GM18499 (cell line): ENCODE measurements around the gene TRIM27.
A peak's percentile ranks its signal among the peaks of the same experiment; 100 is the strongest.
"Not testable (repeated sequence)": the region's sequence is repeated elsewhere in the genome, so short reads cannot be mapped to it uniquely, and the experiment has no call there.

Source experiments
- ATAC-seq: cut with Tn5 transposase; IDR thresholded peaks from one replicate; pipeline ENCODE4 v1.9.1; 2021; ENCODE audit warnings: moderate number of reproducible peaks; ENCODE audit not compliant: insufficient read depth, unreplicated experiment

The TRIM27 gene

GRCh38 chr6:28923318-28924102 is at the start of gene TRIM27:
Gene TRIM27 (minus strand): TSS chr6:28923985. CDS start chr6:28923632, 353 bp downstream.
- peak; percentile 38 for ATAC-seq

- not testable (repeated sequence) for ATAC-seq
Measured at GRCh38 chr6:28970056-28970455, 46.3 kb upstream of the TRIM27 start.

- ATAC-seq = no peak
Measured at GRCh38 chr6:28969129-28969528, 45.3 kb upstream of the TRIM27 start.

- ATAC-seq = no peak
Measured at GRCh38 chr6:28968476-28968875, 44.7 kb upstream of the TRIM27 start.

- no peak for ATAC-seq
Measured at GRCh38 chr6:28965706-28966105, 41.9 kb upstream of the TRIM27 start.

GRCh38 chr6:28960846-28961500 is 37.2 kb upstream of the TRIM27 start:
- ATAC-seq = no peak

- not testable (repeated sequence) for ATAC-seq
Measured at GRCh38 chr6:28958561-28959243, 34.9 kb upstream of the TRIM27 start.

- ATAC-seq = not testable (repeated sequence)
Measured at GRCh38 chr6:28957795-28958314, 34.1 kb upstream of the TRIM27 start.

- no peak for ATAC-seq
Measured at GRCh38 chr6:28956331-28956730, 32.5 kb upstream of the TRIM27 start.

GRCh38 chr6:28953585-28954258 is 29.9 kb upstream of the TRIM27 start:
- no peak for ATAC-seq

- no peak for ATAC-seq
Measured at GRCh38 chr6:28953039-28953584, 29.3 kb upstream of the TRIM27 start.

- ATAC-seq = not testable (repeated sequence)
Measured at GRCh38 chr6:28949656-28950195, 25.9 kb upstream of the TRIM27 start.

GRCh38 chr6:28948782-28949486 is 25.1 kb upstream of the TRIM27 start:
- no peak for ATAC-seq

GRCh38 chr6:28947831-28948270 is 24.1 kb upstream of the TRIM27 start:
- ATAC-seq = no peak

GRCh38 chr6:28947067-28947765 is 23.4 kb upstream of the TRIM27 start:
- no peak for ATAC-seq

GRCh38 chr6:28945349-28945748 is 21.6 kb upstream of the TRIM27 start:
- no peak for ATAC-seq

- ATAC-seq = no peak
Measured at GRCh38 chr6:28944412-28944865, 20.7 kb upstream of the TRIM27 start.
